OCI-LY3 (cell line): ENCODE results near the gene R3HDM4.
A peak's percentile ranks its signal among the peaks of the same experiment; 100 is the strongest.

Experiments used
- H2AFZ ChIP-seq: fragments of 200-600, 300-600 bp; shearing (Covaris generic); 2 replicates; pipeline ENCODE4 v1.6.0; 2014; ENCODE audit warnings: antibody characterized with exemption, low read depth, low read length
- H3K27ac ChIP-seq: fragments of 200-600, 300-600 bp; sonication (generic); 2 replicates; pipeline ENCODE4 v1.5.1; 2014; ENCODE audit warnings: mild to moderate bottlenecking, low read length, moderate library complexity, mixed read lengths
- H3K27me3 ChIP-seq: fragments of 200-600, 300-600 bp; sonication (generic); 2 replicates; pipeline ENCODE4 v1.6.1; 2014; ENCODE audit warnings: low read depth, low read length, mixed read lengths
- H3K36me3 ChIP-seq: fragments of 200-600, 300-600 bp; sonication (generic); replicated peaks from 2 replicates; pipeline ENCODE3; 2014; ENCODE audit warnings: low read depth, low read length, mixed read lengths
- H3K4me1 ChIP-seq: fragments of 300-600, 200-600 bp; sonication (generic); 2 replicates; pipeline ENCODE4 v1.6.1; 2014; ENCODE audit warnings: low read length, mixed read lengths
- H3K4me2 ChIP-seq: fragments of 200-600, 300-600 bp; sonication (generic); 2 replicates; pipeline ENCODE4 v1.6.1; 2014; ENCODE audit warnings: low read length, mixed read lengths
- H3K4me3 ChIP-seq: fragments of 300-600, 200-600 bp; sonication (generic); 2 replicates; pipeline ENCODE4 v1.5.1; 2014; ENCODE audit warnings: antibody characterized with exemption, mild to moderate bottlenecking, low read length, moderate library complexity
- H3K79me2 ChIP-seq: fragments of 300-600, 200-600 bp; shearing (Covaris generic); 2 replicates; pipeline ENCODE4 v1.6.1; 2014; ENCODE audit warnings: mild to moderate bottlenecking, low read length, mixed read lengths
- H3K9ac ChIP-seq: fragments of 300-600, 200-600 bp; shearing (Covaris generic); 2 replicates; pipeline ENCODE4 v1.6.0; 2014; ENCODE audit warnings: mild to moderate bottlenecking, low read length, moderate library complexity
- H3K9me3 ChIP-seq: fragments of 200-600, 300-600 bp; shearing (Covaris generic); 2 replicates; pipeline ENCODE4 v1.6.1; 2014; ENCODE audit warnings: low read length, mixed read lengths; ENCODE audit not compliant: insufficient read depth
- H4K20me1 ChIP-seq: fragments of 200-600, 300-600 bp; sonication (generic); 2 replicates; pipeline ENCODE4 v1.6.1; 2016; ENCODE audit warnings: low read length, mixed read lengths; ENCODE audit not compliant: insufficient read depth
- CTCF ChIP-seq: fragments of 200-600, 300-600 bp; sonication (generic); IDR thresholded peaks from 2 replicates; pipeline ENCODE4 v1.5.1; 2014; ENCODE audit warnings: antibody characterized with exemption, low read length, low read depth
- EZH2phosphoT487 ChIP-seq: fragments of 200-600 bp; shearing (Covaris generic); IDR thresholded peaks from 2 replicates; pipeline ENCODE4 v1.6.1; 2018; ENCODE audit warnings: antibody characterized with exemption, mixed run types, low read depth

The R3HDM4 gene

GRCh38 chr19:925087-925525 lies 12.1 kb upstream of the R3HDM4 start:
- H3K9me3 ChIP-seq, result no peaks in the 10 kb centered on the region
- H4K20me1 ChIP-seq, result peaks cover 22% of the 10 kb centered on the region
- peaks cover 30% of the 10 kb centered on the region for H3K4me1 ChIP-seq
- peaks cover 25% of the 10 kb centered on the region for H3K36me3 ChIP-seq
- H3K79me2 ChIP-seq, result peaks cover 43% of the 10 kb centered on the region
- peak overlapping the region; percentile 85 for H3K27ac ChIP-seq
- no peaks in the 10 kb centered on the region for H3K27me3 ChIP-seq
- no peak for TF ChIP-seq EZH2phosphoT487
- no peak for TF ChIP-seq CTCF
- peak overlapping the region; percentile 89 for H3K4me2 ChIP-seq
- H3K4me3 ChIP-seq, result peak overlapping the region; percentile 85
- H2AFZ ChIP-seq, result no peak overlapping the region
- peak overlapping the region; percentile 99 for H3K9ac ChIP-seq

- peak overlapping the region; percentile 89 for H3K4me2 ChIP-seq
- TF ChIP-seq EZH2phosphoT487, result no peak
- no peak for TF ChIP-seq CTCF
- H3K4me3 ChIP-seq, result peak overlapping the region; percentile 85
- peaks cover 18% of the 10 kb centered on the region for H4K20me1 ChIP-seq
- peak overlapping the region; percentile 99 for H3K9ac ChIP-seq
- H3K4me1 ChIP-seq, result peaks cover 30% of the 10 kb centered on the region
- peaks cover 43% of the 10 kb centered on the region for H3K79me2 ChIP-seq
- peak overlapping the region; percentile 85 for H3K27ac ChIP-seq
- no peaks in the 10 kb centered on the region for H3K27me3 ChIP-seq
- H3K36me3 ChIP-seq, result peaks cover 22% of the 10 kb centered on the region
- no peak overlapping the region for H2AFZ ChIP-seq
- no peaks in the 10 kb centered on the region for H3K9me3 ChIP-seq
Observed at GRCh38 chr19:924553-925086, 11.6 kb upstream of the R3HDM4 start.

- Histone ChIP-seq H3K4me2 (peak overlapping the region; percentile 93), H3K4me1 (peaks cover 29% of the 10 kb centered on the region), H3K36me3 (peaks cover 5% of the 10 kb centered on the region), H3K4me3 (peak overlapping the region; percentile 78), H3K79me2 (peaks cover 15% of the 10 kb centered on the region), H3K27ac (peak overlapping the region; percentile 66), H3K27me3 (no peaks in the 10 kb centered on the region), H3K9me3 (no peaks in the 10 kb centered on the region), H4K20me1 (no peaks in the 10 kb centered on the region), H3K9ac (peak overlapping the region; percentile 68), H2AFZ (no peak overlapping the region)
- TF ChIP-seq CTCF (no peak), EZH2phosphoT487 (no peak)
Observed at GRCh38 chr19:920051-920864, 7.2 kb upstream of the R3HDM4 start.
